HEK293T (cell line): ENCODE results near the gene IGFL2.
"Not testable (repeated sequence)": the region's sequence is repeated elsewhere in the genome, so short reads cannot be mapped to it uniquely, and the experiment has no call there.

Experiments used
- FOXA1 ChIP-seq: fragments of 450-650 bp; IDR thresholded peaks from 2 replicates; pipeline ENCODE4 v1.6.1; 2016; ENCODE audit warnings: mild to moderate bottlenecking
- FOXM1 ChIP-seq: fragments of 450-650 bp; IDR thresholded peaks from 2 replicates; pipeline ENCODE4 v1.6.1; 2017; ENCODE audit warnings: mild to moderate bottlenecking, borderline replicate concordance
- LEF1 ChIP-seq: fragments of 450-650 bp; IDR thresholded peaks from 2 replicates; pipeline ENCODE4 v1.6.1; 2017; ENCODE audit warnings: mild to moderate bottlenecking, borderline replicate concordance
- PKNOX1 ChIP-seq: fragments of 450-650 bp; IDR thresholded peaks from 2 replicates; pipeline ENCODE4 v1.6.1; 2016
- TARDBP ChIP-seq: fragments of 450-650 bp; IDR thresholded peaks from 2 replicates; pipeline ENCODE4 v1.6.1; 2016

- TF ChIP-seq TARDBP, PKNOX1, FOXA1, LEF1, FOXM1: not testable (repeated sequence)
These were observed 47.9 kb downstream of the IGFL2 start for GRCh38 chr19:46195919-46196318.
